Panc1 (cell line): ENCODE results near the gene MCM3AP. TPM values are rescaled to one million over a fixed set of nuclear protein-coding genes. Genes with fewer than 3 reads are reported as not detected.

Experiments used
- ATAC-seq: fragments of 200-7000 bp; cut with Tn5 transposase; 2 replicates; pipeline ENCODE4 v1.9.1; 2020; ENCODE audit warnings: mild to moderate bottlenecking, moderate library complexity
- BruUV-seq: library from RNA; stranded (reverse); fragments of 400-500 nt; replicated peaks from 2 replicates; lab custom pipeline; 2021; lab: Mats Ljungman, UMichigan
- CTCF ChIA-PET: fragments of 300-600 bp; sonication (Branson Sonifier 250); formaldehyde crosslinking; loops from one replicate; lab custom pipeline; 2022; ENCODE audit warnings: antibody characterized with exemption; lab: Charles Lee
- POLR2A ChIA-PET: fragments of 300-600 bp; sonication (Branson Sonifier 250); formaldehyde crosslinking; loops from one replicate; lab custom pipeline; 2022; ENCODE audit warnings: antibody characterized with exemption; lab: Charles Lee
- DNase-seq: peaks from one replicate; pipeline ENCODE4 v3.0.0-alpha.2; 2010; ENCODE audit warnings: low read depth, low spot score
- H3K27ac ChIP-seq: 2 replicates; pipeline ENCODE4 v1.5.1; 2011; ENCODE audit warnings: mild to moderate bottlenecking, low read length, inconsistent platforms
- H3K27me3 ChIP-seq: fragments of 200-500 bp; sonication (Bioruptor generic); 2 replicates; pipeline ENCODE4 v1.6.0; 2014; ENCODE audit warnings: low read length, inconsistent platforms; ENCODE audit not compliant: control insufficient read depth, insufficient read depth
- H3K36me3 ChIP-seq: fragments of 200-500 bp; sonication (Bioruptor generic); 2 replicates; pipeline ENCODE4 v1.5.1; 2014; ENCODE audit warnings: inconsistent platforms, mild to moderate bottlenecking, low read length, moderate library complexity; ENCODE audit not compliant: control insufficient read depth, insufficient read depth
- H3K4me1 ChIP-seq: 2 replicates; pipeline ENCODE4 v1.5.1; 2011; ENCODE audit warnings: inconsistent platforms, mild to moderate bottlenecking, low read length, moderate library complexity; ENCODE audit not compliant: control insufficient read depth, insufficient read depth
- H3K4me3 ChIP-seq, 2 experiments: 2 replicates each; pipeline ENCODE4 v1.5.1; 2011 to 2012; ENCODE audit warnings: low read depth in 2 of 2, low read length in 2 of 2, mild to moderate bottlenecking in 2 of 2, inconsistent platforms in 1 of 2, moderate library complexity in 1 of 2
- H3K9me3 ChIP-seq: fragments of 200-500 bp; sonication (Bioruptor generic); 2 replicates; pipeline ENCODE4 v1.5.1; 2014; ENCODE audit warnings: low read depth, mild to moderate bottlenecking, inconsistent platforms, low read length, moderate library complexity; ENCODE audit not compliant: control insufficient read depth, insufficient read depth
- CTCF ChIP-seq: fragments of 450-650 bp; IDR thresholded peaks from 2 replicates; pipeline ENCODE4 v1.5.1; 2017; ENCODE audit warnings: mild to moderate bottlenecking
- POLR2AphosphoS5 ChIP-seq: IDR thresholded peaks from 2 replicates; pipeline ENCODE4 v1.6.1; 2012; ENCODE audit warnings: mild to moderate bottlenecking, low read depth, low read length, moderate library complexity
- REST ChIP-seq, 2 experiments: IDR thresholded peaks; 2 replicates each; pipeline ENCODE4 v1.6.1; 2011 to 2012; ENCODE audit warnings: low read depth in 2 of 2, control low read depth in 1 of 2, low read length in 1 of 2, mild to moderate bottlenecking in 1 of 2, moderate library complexity in 1 of 2; ENCODE audit not compliant: insufficient read depth in 1 of 2
- SIN3A ChIP-seq: IDR thresholded peaks from 2 replicates; pipeline ENCODE4 v1.6.1; 2012; ENCODE audit warnings: low read depth, mild to moderate bottlenecking, low read length, moderate library complexity, borderline replicate concordance; ENCODE audit not compliant: insufficient read depth
- TCF7L2 ChIP-seq: IDR thresholded peaks from 2 replicates; pipeline ENCODE4 v1.6.1; 2011; ENCODE audit warnings: mild to moderate bottlenecking, low read depth, low read length, inconsistent platforms
- in situ Hi-C: cut with HindIII; loops from 2 replicates; pipeline ENCODE4 v1.10.0; 2016; ENCODE audit warnings: low sequenced_read_pairs, low pct_unique_long_range_greater_than_20kb
- intact Hi-C: fragments of 100-400 bp; cut with micrococcal nuclease; formaldehyde crosslinking; loops from one replicate; pipeline ENCODE4 v1.10.0; 2022; ENCODE audit not compliant: unreplicated experiment
- total RNA-seq: library from RNA; stranded (reverse); gene quantifications from one replicate; pipeline ENCODE4 v1.2.1, GENCODE V29; 2021; ENCODE audit not compliant: unreplicated experiment

The MCM3AP gene
- total RNA-seq, 1 experiment from 2014 or later: 95.0 TPM

GRCh38 chr21:46196733-46197132 lies 88.7 kb downstream of the MCM3AP start:
- TF ChIP-seq REST (IDR thresholded peaks at IDR 0.05; ENCODE audit: insufficient read depth in 1 of 2, low read depth in 2 of 2, low read length in 1 of 2) (no peak), POLR2AphosphoS5 (no peak), CTCF (no peak), TCF7L2 (no peak), SIN3A (no peak)

GRCh38 chr21:46195595-46196195 lies 89.7 kb downstream of the MCM3AP start:
- ChIA-PET POLR2A (no interaction called here), CTCF (no interaction called here)
- Histone ChIP-seq H3K9me3 (no peaks in the 10 kb centered on the region), H3K4me1 (no peaks in the 10 kb centered on the region), H3K36me3 (peaks cover 6% of the 10 kb centered on the region; the same call in 1 of the 2 replicates), H3K27me3 (no peaks in the 10 kb centered on the region), H3K4me3 (no peak overlapping the region), H3K27ac (no peak overlapping the region)
- in situ Hi-C loops (no loop called here), intact Hi-C loops (no loop called here)
- TF ChIP-seq SIN3A (no peak), TCF7L2 (no peak), POLR2AphosphoS5 (no peak), REST (IDR thresholded peaks at IDR 0.05; ENCODE audit: insufficient read depth in 1 of 2, low read depth in 2 of 2, low read length in 1 of 2) (no peak), CTCF (no peak)
- BruUV-seq: no TSS peak
- DNase-seq (no peak), ATAC-seq (no peak)

More at GRCh38 chr21:46196733-46197132, 88.7 kb downstream of the MCM3AP start:
- BruUV-seq: no TSS peak
- H3K4me1 ChIP-seq: no peaks in the 10 kb centered on the region
- no peak overlapping the region for H3K27ac ChIP-seq
- H3K9me3 ChIP-seq: no peaks in the 10 kb centered on the region
- intact Hi-C loops (no loop called here), in situ Hi-C loops (no loop called here)
- CTCF ChIA-PET: no interaction called here
- DNase-seq: no peak
- ATAC-seq: no peak
- peaks cover 6% of the 10 kb centered on the region; the same call in 1 of the 2 replicates for H3K36me3 ChIP-seq
- POLR2A ChIA-PET: no interaction called here
- H3K27me3 ChIP-seq: no peaks in the 10 kb centered on the region
- H3K4me3 ChIP-seq: no peak overlapping the region
